Astrocyte of the cerebellum (primary cell): ENCODE results near the gene C12orf56.

ENCODE experiments used
- DNase-seq: peaks from one replicate; pipeline ENCODE4 v3.0.0-alpha.2; 2011; ENCODE audit warnings: low read depth
- H3K4me3 ChIP-seq: 2 replicates; pipeline ENCODE4 v1.5.1; 2011; ENCODE audit warnings: mild to moderate bottlenecking, low read depth, low read length, moderate library complexity
- CTCF ChIP-seq: IDR thresholded peaks from 2 replicates; pipeline ENCODE4 v1.5.1; 2012; ENCODE audit warnings: low read length, low read depth, moderate library complexity, mild to moderate bottlenecking; ENCODE audit errors: missing control alignments
- in situ Hi-C: cut with HindIII; loops from 2 replicates; pipeline ENCODE4 v1.10.0; 2017; ENCODE audit warnings: low sequenced_read_pairs

Gene C12orf56, protein sequence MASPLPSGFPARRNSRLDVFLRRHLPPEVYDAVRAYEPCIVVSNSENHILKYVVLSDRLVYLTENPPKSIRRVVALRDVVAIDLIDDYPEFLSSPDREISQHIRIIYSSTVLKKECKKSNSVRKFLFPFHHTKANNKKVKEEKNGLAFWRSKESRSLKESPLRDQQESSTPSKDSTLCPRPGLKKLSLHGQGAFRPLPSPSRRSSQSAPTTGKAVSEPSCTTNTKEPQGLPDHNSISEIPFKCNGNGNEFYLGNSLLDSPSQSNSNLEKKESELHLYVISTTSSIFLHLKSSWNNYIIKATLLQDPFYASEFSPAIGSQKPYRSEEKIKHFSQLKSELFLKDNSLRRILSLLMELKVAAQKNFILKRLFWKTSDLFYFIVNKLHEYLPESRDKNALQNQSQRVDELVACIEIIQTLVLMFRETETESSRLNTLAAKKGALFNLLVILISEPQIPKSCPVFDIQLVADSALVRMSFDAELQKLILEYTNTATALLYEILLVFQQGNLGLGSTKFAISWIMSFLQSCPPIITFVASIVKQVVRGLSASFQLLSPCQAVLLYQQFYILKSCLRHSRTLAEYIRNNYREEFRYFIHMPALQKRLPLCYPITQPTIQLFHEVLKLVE

GRCh38 chr12:64390275-64390851 lies at the start of gene C12orf56:
Gene C12orf56 (minus strand): TSS chr12:64390758. CDS start chr12:64390565, 193 bp downstream.
- no peak for TF ChIP-seq CTCF

DNA sequence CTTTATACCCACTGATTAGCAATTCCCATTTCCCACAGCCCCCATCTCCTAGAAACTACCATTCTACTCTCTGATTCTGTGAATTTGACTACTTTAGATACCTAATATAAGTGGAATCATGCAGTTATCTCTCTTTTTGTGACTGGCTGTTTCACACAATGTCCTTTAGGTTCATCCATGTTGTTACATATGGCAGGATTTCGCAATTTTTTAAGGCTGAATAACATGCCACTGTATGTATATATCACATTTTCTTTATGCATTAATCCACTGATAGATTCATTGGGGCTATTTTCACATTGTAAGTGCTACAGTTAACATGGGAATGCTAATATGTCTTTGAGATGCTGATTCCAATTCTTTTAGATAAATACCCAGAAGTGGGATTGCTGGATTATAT lies 49.5 kb upstream of the C12orf56 start:
- in situ Hi-C loops: no loop called here
- no peak for TF ChIP-seq CTCF
- no peak overlapping the region for H3K4me3 ChIP-seq
- no peak for DNase-seq

More at GRCh38 chr12:64390275-64390851, at the start of gene C12orf56:
- in situ Hi-C loops: no loop called here
- H3K4me3 ChIP-seq: peak within 1 kb of the TSS; percentile 40
- no peak for DNase-seq

GRCh38 chr12:64433915-64434314 lies 43.4 kb upstream of the C12orf56 start:
- no peak overlapping the region for H3K4me3 ChIP-seq
- in situ Hi-C loops: loop anchor here (5.0 kb wide), 1 partner anchor 33 kb away; no protein-coding TSS in a partner anchor
- DNase-seq: no peak
- no peak for TF ChIP-seq CTCF

GRCh38 chr12:64431791-64432190 lies 41.2 kb upstream of the C12orf56 start:
- in situ Hi-C loops: loop anchor here (5.0 kb wide), 1 partner anchor 36 kb away; no protein-coding TSS in a partner anchor
- no peak for TF ChIP-seq CTCF
- no peak overlapping the region for H3K4me3 ChIP-seq
- no peak for DNase-seq

- in situ Hi-C loops: loop anchor here (5.0 kb wide), 1 partner anchor 36 kb away; no protein-coding TSS in a partner anchor
- H3K4me3 ChIP-seq: no peak overlapping the region
- no peak for DNase-seq
- no peak for TF ChIP-seq CTCF
These were observed 40.3 kb upstream of the C12orf56 start for GRCh38 chr12:64430886-64431285.

DNA sequence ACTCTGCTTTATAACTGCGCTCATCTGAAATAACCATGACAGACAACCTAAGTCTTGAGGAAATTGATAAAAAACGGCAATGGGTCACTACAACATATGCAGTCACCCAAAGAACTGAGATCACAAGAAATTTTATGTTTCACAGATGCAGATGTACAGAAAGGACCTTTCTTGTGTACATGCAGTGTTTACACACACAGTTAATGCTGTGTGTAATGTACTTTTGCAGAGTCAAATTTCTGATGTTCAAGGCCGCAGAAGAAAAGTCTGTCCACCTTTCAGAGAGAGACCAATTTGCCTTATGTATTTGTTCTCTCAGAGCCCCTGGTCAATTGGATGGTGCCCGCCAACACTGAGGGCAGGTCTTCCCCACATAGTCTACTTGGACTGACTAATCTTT lies 38.4 kb upstream of the C12orf56 start:
- DNase-seq: no peak
- TF ChIP-seq CTCF: no peak
- no peak overlapping the region for H3K4me3 ChIP-seq
- in situ Hi-C loops: no loop called here
